Measurements from ENCODE around the gene FRMD1. TPM values are rescaled to one million over a fixed set of nuclear protein-coding genes. Genes with fewer than 3 reads are reported as not detected.

Gene FRMD1
- not detected for total RNA-seq

- ATAC-seq (ENCODE audit: low FRiP score in 2 of 2) (no peak), DNase-seq (peak in 1 of 2 donors; percentile 53)
- H3K27me3 ChIP-seq, result no peaks in the 10 kb centered on the region
- no peaks in the 10 kb centered on the region for H3K36me3 ChIP-seq
- no peaks in the 10 kb centered on the region for H3K9me3 ChIP-seq
- WGBS, 2 donors, result 91 to 100% methylated on average over 5 to 20 of the region's 21 CpGs
- H3K27ac ChIP-seq, result no peak within 1 kb of the TSS
- TF ChIP-seq CTCF (IDR thresholded peaks at IDR 0.05) (no peak), POLR2AphosphoS5 (IDR thresholded peaks at IDR 0.05) (no peak), EP300 (IDR thresholded peaks at IDR 0.05) (no peak)
- peaks cover 0 to 6% (median 0%) of the 10 kb centered on the region in 4 donors for H3K4me1 ChIP-seq
- no peak within 1 kb of the TSS for H3K4me3 ChIP-seq
These were observed at the start of gene FRMD1 for GRCh38 chr6:168078943-168079405. FRMD1 (minus strand) TSS chr6:168079212; CDS start chr6:168079094, 118 bp downstream.

GRCh38 chr6:168128006-168128630 lies 49.1 kb upstream of the FRMD1 start:
- Histone ChIP-seq H3K27me3 (no peaks in the 10 kb centered on the region), H3K27ac (no peak overlapping the region), H3K4me3 (no peak overlapping the region), H3K36me3 (no peaks in the 10 kb centered on the region), H3K4me1 (peaks cover 0 to 8% (median 6%) of the 10 kb centered on the region in 4 donors), H3K9me3 (no peaks in the 10 kb centered on the region)
- ATAC-seq (ENCODE audit: low FRiP score in 2 of 2) (no peak), DNase-seq (peak in 1 of 2 donors; percentile 38)
- TF ChIP-seq EP300 (IDR thresholded peaks at IDR 0.05), result no peak
- no peak for TF ChIP-seq POLR2AphosphoS5 (IDR thresholded peaks at IDR 0.05)
- no peak for TF ChIP-seq CTCF (IDR thresholded peaks at IDR 0.05)
- TF ChIP-seq POLR2A (IDR thresholded peaks at IDR 0.05), result no peak
- 90 to 94% methylated on average over 11 to 19 of the region's 19 CpGs for WGBS, 2 donors

GRCh38 chr6:168127384-168127868 lies 48.4 kb upstream of the FRMD1 start:
- no peaks in the 10 kb centered on the region for H3K9me3 ChIP-seq
- H3K36me3 ChIP-seq, result no peaks in the 10 kb centered on the region
- TF ChIP-seq CTCF (IDR thresholded peaks at IDR 0.05) (no peak), POLR2A (IDR thresholded peaks at IDR 0.05) (no peak), EP300 (IDR thresholded peaks at IDR 0.05) (no peak), POLR2AphosphoS5 (IDR thresholded peaks at IDR 0.05) (no peak)
- no peak for DNase-seq
- H3K4me1 ChIP-seq, result peaks cover 0 to 3% (median 2%) of the 10 kb centered on the region in 4 donors
- H3K27me3 ChIP-seq, result no peaks in the 10 kb centered on the region
- ATAC-seq (ENCODE audit: low FRiP score in 2 of 2), result no peak
- H3K27ac ChIP-seq, result no peak overlapping the region
- WGBS, 2 donors, result 78 to 86% methylated on average over 10 of the region's 10 CpGs
- no peak overlapping the region for H3K4me3 ChIP-seq

- H3K9me3 ChIP-seq, result no peaks in the 10 kb centered on the region
- ATAC-seq (ENCODE audit: low FRiP score in 2 of 2) (no peak), DNase-seq (peak in 1 of 2 donors; percentile 30)
- 90 to 96% methylated on average over 17 to 22 of the region's 22 CpGs for WGBS, 2 donors
- no peak overlapping the region for H3K4me3 ChIP-seq
- TF ChIP-seq POLR2A (IDR thresholded peaks at IDR 0.05) (no peak), POLR2AphosphoS5 (IDR thresholded peaks at IDR 0.05) (no peak), EP300 (IDR thresholded peaks at IDR 0.05) (no peak), CTCF (IDR thresholded peaks at IDR 0.05) (no peak)
- H3K27ac ChIP-seq, result no peak overlapping the region
- no peaks in the 10 kb centered on the region for H3K27me3 ChIP-seq
- no peaks in the 10 kb centered on the region for H3K4me1 ChIP-seq
- no peaks in the 10 kb centered on the region for H3K36me3 ChIP-seq
These were observed 47.8 kb upstream of the FRMD1 start for GRCh38 chr6:168126566-168127383.

Measured in upper lobe of left lung (tissue), 6 donors.